Measurements from ENCODE around the gene PCDH15. TPM values are rescaled to one million over a fixed set of nuclear protein-coding genes. Genes with fewer than 3 reads are reported as not detected.

Gene PCDH15
- total and polyA plus RNA-seq, 2 of the 8 experiments (the other 6 are each of a cell fraction or from before 2014, with no cell fraction given), result 0.11 TPM; not detected in 1

DNA sequence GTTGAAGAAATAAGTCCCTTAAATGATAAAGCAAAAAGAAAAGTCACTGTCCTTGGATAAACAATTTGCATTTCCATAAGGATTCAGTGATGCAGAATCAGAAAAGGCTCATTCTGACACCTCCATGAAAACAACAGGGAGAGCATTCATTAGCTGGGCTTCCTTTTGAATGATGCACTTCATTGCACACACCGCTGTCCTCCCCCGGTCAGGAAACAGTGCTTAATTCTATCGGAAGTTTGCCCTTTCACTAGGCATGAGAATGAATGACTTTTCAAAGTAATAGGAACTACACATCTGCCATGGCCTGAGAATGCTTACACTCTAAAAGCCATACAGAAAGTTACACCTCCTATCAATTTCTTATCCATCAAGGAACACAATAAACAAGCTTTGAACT is 4.2 kb downstream of the PCDH15 start:
- DNase-seq (ENCODE audit: low read depth in 1 of 2, low spot score in 2 of 2) (no peak), FAIRE-seq (no peak)
- no peak overlapping the region for H3K4me3 ChIP-seq (ENCODE audit: extremely low read depth in 1 of 4, insufficient read depth in 2 of 4, low read depth in 3 of 4, low read length in 4 of 4)
- no peak overlapping the region for H2BK5ac ChIP-seq (ENCODE audit: low read depth, low read length)
- no peak overlapping the region for H3K9ac ChIP-seq (replicated peaks in 1 of 4; ENCODE audit: extremely low read depth in 1 of 4, low read depth in 3 of 4, low read length in 3 of 4)
- H3K23me2 ChIP-seq (ENCODE audit: low read depth, low read length), result no peaks in the 10 kb centered on the region
- no peak overlapping the region for H2BK15ac ChIP-seq (ENCODE audit: low read length)
- H3K79me2 ChIP-seq (ENCODE audit: control insufficient read depth in 1 of 2, insufficient read depth in 2 of 2, low read length in 2 of 2), result no peaks in the 10 kb centered on the region
- H2BK12ac ChIP-seq (ENCODE audit: low read depth, low read length), result no peak overlapping the region
- no peaks in the 10 kb centered on the region for H3K79me1 ChIP-seq (ENCODE audit: low read depth, low read length)
- H3K27ac ChIP-seq (ENCODE audit: low read depth, low read length), result no peak overlapping the region
- H3K18ac ChIP-seq (ENCODE audit: extremely low read depth, low read length), result no peak overlapping the region
- no peak overlapping the region for H2AFZ ChIP-seq (ENCODE audit: low read length)
- no peaks in the 10 kb centered on the region for H3K9me3 ChIP-seq (ENCODE audit: insufficient read depth in 2 of 2, low read depth in 1 of 2, low read length in 1 of 2)
- H3K14ac ChIP-seq (ENCODE audit: insufficient read length), result no peak overlapping the region
- H3K4me1 ChIP-seq (replicated peaks in 1 of 4; ENCODE audit: control insufficient read depth in 3 of 4, insufficient read depth in 4 of 4, low read length in 3 of 4), result peaks cover 0 to 4% (median 1%) of the 10 kb centered on the region in 4 experiments; a peak in 2 of 7 replicates
- no peak overlapping the region for H3K23ac ChIP-seq (ENCODE audit: insufficient read length)
- no peak overlapping the region for H4K91ac ChIP-seq (replicated peaks; ENCODE audit: insufficient read length, low read length)
- no peak overlapping the region for H2AK5ac ChIP-seq (ENCODE audit: low read depth, low read length)
- H4K8ac ChIP-seq (ENCODE audit: extremely low read depth, insufficient read depth, low read length), result no peak overlapping the region
- no peak overlapping the region for H3K4ac ChIP-seq (replicated peaks; ENCODE audit: insufficient read length, low read depth, low read length)
- no peak overlapping the region for H3K56ac ChIP-seq (replicated peaks; ENCODE audit: insufficient read length, low read depth, low read length)
- no peak overlapping the region for H2BK20ac ChIP-seq (ENCODE audit: low read length)
- no peaks in the 10 kb centered on the region for H3K36me3 ChIP-seq (ENCODE audit: control insufficient read depth in 2 of 4, insufficient read depth in 4 of 4, low read length in 3 of 4)
- 87% methylated on average over 3 of the region's 3 CpGs; no CpG with 5 or more reads in 1 of the 2 experiments for WGBS, 2 experiments (ENCODE audit: extremely low coverage in 1 of 2, insufficient coverage in 1 of 2, insufficient read length in 1 of 2, insufficient replicate concordance in 2 of 2, low coverage in 1 of 2, low lambda C conversion rate in 2 of 2, missing lambda C conversion rate in 1 of 2)
- peaks cover 0 to 1% (median 0%) of the 10 kb centered on the region in 4 experiments; a peak in 1 of 7 replicates for H3K27me3 ChIP-seq (replicated peaks in 1 of 4; ENCODE audit: control insufficient read depth in 3 of 4, extremely low read depth in 1 of 4, insufficient read depth in 3 of 4, low read length in 3 of 4)
- no peak overlapping the region for H3K4me2 ChIP-seq (ENCODE audit: insufficient read depth in 1 of 2, low read depth in 2 of 2, low read length in 2 of 2)
- H2BK120ac ChIP-seq (replicated peaks; ENCODE audit: low read depth, low read length), result no peak overlapping the region
- ChIA-PET POLR2A (ENCODE audit: partially characterized antibody) (no interaction called here), CTCF (ENCODE audit: partially characterized antibody) (no interaction called here)
- H4K5ac ChIP-seq (ENCODE audit: insufficient read length, low read depth, low read length), result no peak overlapping the region
- no peaks in the 10 kb centered on the region for H4K20me1 ChIP-seq (replicated peaks in 1 of 2; ENCODE audit: control insufficient read depth in 1 of 2, insufficient read depth in 2 of 2, low read length in 2 of 2)
- TF ChIP-seq JUND (IDR thresholded peaks at IDR 0.05; ENCODE audit: low read length), result no peak
- no peak for TF ChIP-seq KDM4A (IDR thresholded peaks at IDR 0.05; ENCODE audit: low read depth, low read length, severe bottlenecking)
- no peak for TF ChIP-seq RAD21 (IDR thresholded peaks at IDR 0.05 in 1 of 2, conservative IDR thresholded peaks at IDR 0.05 in 1 of 2; ENCODE audit: low read depth in 2 of 2, low read length in 2 of 2)
- no peak for TF ChIP-seq EZH2 (IDR thresholded peaks at IDR 0.05; ENCODE audit: low read depth, low read length, severe bottlenecking)
- no peak for TF ChIP-seq SAP30 (IDR thresholded peaks at IDR 0.05; ENCODE audit: insufficient read depth, insufficient replicate concordance, low read length)
- TF ChIP-seq, protein P1, sequence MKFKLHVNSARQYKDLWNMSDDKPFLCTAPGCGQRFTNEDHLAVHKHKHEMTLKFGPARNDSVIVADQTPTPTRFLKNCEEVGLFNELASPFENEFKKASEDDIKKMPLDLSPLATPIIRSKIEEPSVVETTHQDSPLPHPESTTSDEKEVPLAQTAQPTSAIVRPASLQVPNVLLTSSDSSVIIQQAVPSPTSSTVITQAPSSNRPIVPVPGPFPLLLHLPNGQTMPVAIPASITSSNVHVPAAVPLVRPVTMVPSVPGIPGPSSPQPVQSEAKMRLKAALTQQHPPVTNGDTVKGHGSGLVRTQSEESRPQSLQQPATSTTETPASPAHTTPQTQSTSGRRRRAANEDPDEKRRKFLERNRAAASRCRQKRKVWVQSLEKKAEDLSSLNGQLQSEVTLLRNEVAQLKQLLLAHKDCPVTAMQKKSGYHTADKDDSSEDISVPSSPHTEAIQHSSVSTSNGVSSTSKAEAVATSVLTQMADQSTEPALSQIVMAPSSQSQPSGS (IDR thresholded peaks at IDR 0.05; ENCODE audit: low read length), result no peak
- TF ChIP-seq CHD1 (IDR thresholded peaks at IDR 0.05; ENCODE audit: low read depth, low read length), result no peak
- no peak for TF ChIP-seq SP1 (IDR thresholded peaks at IDR 0.05; ENCODE audit: low read depth, low read length)
- no peak for TF ChIP-seq CTBP2 (IDR thresholded peaks at IDR 0.05; ENCODE audit: borderline replicate concordance, insufficient read depth, insufficient read length, low read length)
- no peak for TF ChIP-seq YY1 (IDR thresholded peaks at IDR 0.05; ENCODE audit: low read depth, low read length)
- no peak for TF ChIP-seq HDAC2 (IDR thresholded peaks at IDR 0.05; ENCODE audit: borderline replicate concordance in 1 of 2, low read depth in 2 of 2, low read length in 2 of 2)
- no peak for TF ChIP-seq JUN (IDR thresholded peaks at IDR 0.05; ENCODE audit: low read depth, low read length)
